Astrocyte (in vitro differentiated cells and primary cell): ENCODE data around the gene GABARAP.

Experiments
- EZH2 ChIP-seq: IDR thresholded peaks from 2 replicates; pipeline ENCODE4 v1.6.1; 2012; ENCODE audit warnings: mild to moderate bottlenecking, low read length, inconsistent platforms; ENCODE audit not compliant: insufficient read depth
- TF ChIP-seq, protein P1 (sequence below): IDR thresholded peaks from 2 replicates; pipeline ENCODE4 v1.5.1; 2011; ENCODE audit warnings: low read depth, mild to moderate bottlenecking, inconsistent platforms, low read length, moderate library complexity; ENCODE audit not compliant: insufficient read depth

DNA sequence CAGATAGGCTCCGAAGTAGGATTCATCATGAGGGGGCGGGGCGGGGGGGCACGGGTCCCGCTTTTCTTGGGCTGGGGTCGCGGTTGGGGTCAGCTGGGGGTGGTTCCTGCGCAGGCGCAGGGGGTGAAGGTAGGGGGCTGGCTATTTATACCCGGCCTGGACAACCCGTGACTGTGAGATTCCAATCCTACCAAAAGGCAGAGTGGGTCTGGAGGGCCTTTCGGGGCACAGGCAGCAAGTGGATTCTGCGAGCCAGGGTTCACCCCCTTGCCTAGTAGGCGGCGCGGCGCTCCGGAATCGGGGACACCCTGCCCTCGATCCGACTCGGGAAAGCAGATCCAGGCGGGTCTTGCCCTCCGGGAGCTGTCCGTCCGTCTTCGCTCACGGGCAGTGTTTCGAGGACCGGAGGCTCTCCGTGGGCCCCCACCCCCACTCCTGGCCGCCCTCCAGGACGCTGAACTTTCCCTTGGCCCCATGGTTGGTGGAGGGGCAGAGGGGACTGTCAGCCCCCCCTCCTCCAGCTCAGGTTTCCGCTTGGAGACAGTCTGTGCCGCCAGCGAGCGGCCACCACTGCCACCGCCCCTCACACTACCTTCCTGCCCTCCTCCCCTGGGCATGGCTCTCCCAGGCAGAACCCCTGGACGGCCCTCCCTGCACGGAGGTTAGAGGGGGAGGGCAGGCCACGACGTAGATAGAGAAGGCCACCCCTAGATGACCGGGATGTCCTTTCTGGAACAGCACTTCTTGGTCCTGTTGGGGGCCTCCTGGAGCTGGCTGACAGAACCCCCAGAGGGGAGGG lies 39.9 kb upstream of the GABARAP start:
- TF ChIP-seq, protein P1, sequence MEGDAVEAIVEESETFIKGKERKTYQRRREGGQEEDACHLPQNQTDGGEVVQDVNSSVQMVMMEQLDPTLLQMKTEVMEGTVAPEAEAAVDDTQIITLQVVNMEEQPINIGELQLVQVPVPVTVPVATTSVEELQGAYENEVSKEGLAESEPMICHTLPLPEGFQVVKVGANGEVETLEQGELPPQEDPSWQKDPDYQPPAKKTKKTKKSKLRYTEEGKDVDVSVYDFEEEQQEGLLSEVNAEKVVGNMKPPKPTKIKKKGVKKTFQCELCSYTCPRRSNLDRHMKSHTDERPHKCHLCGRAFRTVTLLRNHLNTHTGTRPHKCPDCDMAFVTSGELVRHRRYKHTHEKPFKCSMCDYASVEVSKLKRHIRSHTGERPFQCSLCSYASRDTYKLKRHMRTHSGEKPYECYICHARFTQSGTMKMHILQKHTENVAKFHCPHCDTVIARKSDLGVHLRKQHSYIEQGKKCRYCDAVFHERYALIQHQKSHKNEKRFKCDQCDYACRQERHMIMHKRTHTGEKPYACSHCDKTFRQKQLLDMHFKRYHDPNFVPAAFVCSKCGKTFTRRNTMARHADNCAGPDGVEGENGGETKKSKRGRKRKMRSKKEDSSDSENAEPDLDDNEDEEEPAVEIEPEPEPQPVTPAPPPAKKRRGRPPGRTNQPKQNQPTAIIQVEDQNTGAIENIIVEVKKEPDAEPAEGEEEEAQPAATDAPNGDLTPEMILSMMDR = no peak
- peak; percentile 88 for TF ChIP-seq EZH2
